K562 (cell line): ENCODE measurements around the gene PSMG3. TPM values are rescaled to one million over a fixed set of nuclear protein-coding genes. Genes with fewer than 3 reads are reported as not detected.
A peak's percentile ranks its signal among the peaks of the same experiment; 100 is the strongest.

ENCODE experiments used
- ATAC-seq: fragments of 200-7000 bp; cut with Tn5 transposase; 3 replicates; pipeline ENCODE4 v1.9.1; 2020; ENCODE audit warnings: moderate library complexity
- BruUV-seq: library from RNA; stranded (reverse); fragments of 400-500 nt; replicated peaks from 2 replicates; lab custom pipeline; 2021; lab: Mats Ljungman, UMichigan
- CTCF ChIA-PET: fragments of 300-600 bp; formaldehyde crosslinking; extraction: SDS; loops from one replicate; lab custom pipeline; 2021; ENCODE audit warnings: low intra/inter-chr PET ratio; lab: Yijun Ruan, JAX
- POLR2A ChIA-PET: fragments of 300-600, 350-650 bp; sonication (Branson Sonifier 250); formaldehyde crosslinking; extraction: SDS; loops from one replicate; lab custom pipeline; 2021; ENCODE audit warnings: antibody characterized with exemption, inconsistent platforms; lab: Yijun Ruan, JAX
- DNase-seq, 4 experiments: peaks; one replicate each; pipeline versions ENCODE4 v3.0.0 to v3.0.0-alpha.2; 2011 to 2018; ENCODE audit warnings: low spot score in 3 of 4, mixed read lengths in 3 of 4; ENCODE audit errors: extremely low read depth in 1 of 4
- FAIRE-seq: peaks from 2 replicates; lab custom pipeline; 2011; peaks lifted over from hg19 to GRCh38; lab: Jason Lieb, UNC
- H2AFZ ChIP-seq: 2 replicates; pipeline ENCODE4 v1.6.0; 2011; ENCODE audit warnings: low read depth, low read length, control low read depth, inconsistent platforms
- H3K27ac ChIP-seq: fragments of 200-600 bp; 3 replicates; pipeline ENCODE4 v1.8.0; 2011; ENCODE audit warnings: low read depth, mild to moderate bottlenecking, control low read depth, inconsistent platforms, low read length, moderate library complexity, mixed read lengths; ENCODE audit errors: extremely low read depth
- H3K27me3 ChIP-seq, 2 experiments: fragments of 300-600 bp in 1 of 2; 2 replicates in 1 of 2; 3 replicates in 1 of 2; pipeline versions ENCODE4 v1.6.0 to v1.8.0; 2011; ENCODE audit warnings: inconsistent platforms in 2 of 2, low read length in 2 of 2, mild to moderate bottlenecking in 1 of 2, mixed read lengths in 1 of 2, moderate library complexity in 1 of 2; ENCODE audit not compliant: control insufficient read depth in 2 of 2, insufficient read depth in 2 of 2
- H3K36me3 ChIP-seq: fragments of 300-600 bp; 3 replicates; pipeline ENCODE4 v1.8.0; 2011; ENCODE audit warnings: mild to moderate bottlenecking, low read length, inconsistent platforms; ENCODE audit not compliant: control insufficient read depth, insufficient read depth
- H3K4me1 ChIP-seq, 2 experiments: fragments of 200-600 bp in 1 of 2; replicated peaks in 1 of 2; 2 replicates in 1 of 2; 3 replicates in 1 of 2; pipeline versions ENCODE4 v1.5.1 to v1.8.0; 2011; ENCODE audit warnings: inconsistent platforms in 2 of 2, low read length in 2 of 2, mild to moderate bottlenecking in 1 of 2, mixed read lengths in 1 of 2, moderate library complexity in 1 of 2; ENCODE audit not compliant: control insufficient read depth in 2 of 2, insufficient read depth in 2 of 2
- H3K4me2 ChIP-seq: 2 replicates; pipeline ENCODE4 v1.6.1; 2011; ENCODE audit warnings: low read length, control low read depth, inconsistent platforms, mixed read lengths; ENCODE audit not compliant: insufficient read depth
- H3K4me3 ChIP-seq: fragments of 200-600 bp; sonication (generic), shearing (Covaris generic); 2 replicates; pipeline ENCODE4 v1.5.1; 2016; ENCODE audit warnings: control low read depth, inconsistent platforms
- H3K79me2 ChIP-seq: fragments of 200-600 bp; 3 replicates; pipeline ENCODE4 v1.8.0; 2011; ENCODE audit warnings: low read length, inconsistent platforms; ENCODE audit not compliant: control insufficient read depth, insufficient read depth
- H3K9ac ChIP-seq, 2 experiments: 2 replicates each; pipeline versions ENCODE4 v1.6.0 to v1.6.1; 2011; ENCODE audit warnings: low read depth in 2 of 2, low read length in 2 of 2, control low read depth in 1 of 2, inconsistent platforms in 1 of 2, mild to moderate bottlenecking in 1 of 2, mixed read lengths in 1 of 2; ENCODE audit not compliant: insufficient read depth in 1 of 2
- H3K9me1 ChIP-seq: one replicate; pipeline ENCODE4 v1.6.0; 2011; ENCODE audit warnings: inconsistent platforms, mild to moderate bottlenecking, low read length, moderate library complexity; ENCODE audit not compliant: control insufficient read depth, insufficient read depth
- H3K9me3 ChIP-seq: replicated peaks from 2 replicates; pipeline ENCODE4 v1.5.1; 2011; ENCODE audit warnings: low read depth, low read length, inconsistent platforms; ENCODE audit not compliant: control insufficient read depth, insufficient read depth
- H4K20me1 ChIP-seq: replicated peaks from 2 replicates; pipeline ENCODE4 v1.6.1; 2011; ENCODE audit warnings: low read length, inconsistent platforms, mixed read lengths; ENCODE audit not compliant: control insufficient read depth, insufficient read depth
- BHLHE40 ChIP-seq: IDR thresholded peaks from 2 replicates; pipeline ENCODE4 v1.6.1; 2011; ENCODE audit warnings: low read length, improper control_type of control experiment
- BRD9 ChIP-seq: fragments of 450-650 bp; IDR thresholded peaks from 2 replicates; pipeline ENCODE4 v1.6.1; 2018; ENCODE audit warnings: low read depth; ENCODE audit not compliant: partially characterized antibody
- CREBBP ChIP-seq: IDR thresholded peaks from one replicate; pipeline ENCODE4 v1.6.1; 2012; ENCODE audit warnings: low read depth, mild to moderate bottlenecking, control low read depth, inconsistent platforms, low read length
- FOXP1 ChIP-seq: sonication (generic); formaldehyde crosslinking; IDR thresholded peaks from 2 replicates; pipeline ENCODE4 v1.8.0; 2022; ENCODE audit warnings: mild to moderate bottlenecking, missing genetic modification reagents
- ZC3H11A ChIP-seq: IDR thresholded peaks from 2 replicates; pipeline ENCODE4 v1.6.1; 2012; ENCODE audit warnings: low read depth, low read length, improper control_type of control experiment
- ZC3H4 ChIP-seq: sonication (generic); formaldehyde crosslinking; IDR thresholded peaks from 2 replicates; pipeline ENCODE4 v1.9.0; 2021; ENCODE audit warnings: missing genetic modification reagents, borderline replicate concordance
- ZNF277 ChIP-seq: fragments of 250-450 bp; sonication (Bioruptor Pico); IDR thresholded peaks from 2 replicates; pipeline ENCODE4 v1.8.0; 2022; ENCODE audit warnings: inconsistent platforms, mild to moderate bottlenecking, moderate library complexity, borderline replicate concordance
- ZNF407 ChIP-seq: fragments of 450-650 bp; IDR thresholded peaks from 2 replicates; pipeline ENCODE4 v1.6.1; 2016; ENCODE audit warnings: low read depth
- ZNF592 ChIP-seq: fragments of 450-650 bp; IDR thresholded peaks from 2 replicates; pipeline ENCODE4 v1.6.1; 2017; ENCODE audit warnings: antibody characterized with exemption, mild to moderate bottlenecking
- WGBS: fragments of 100-300 bp; shearing (Covaris generic); methylation state at CpG from one replicate; pipeline ENCODE4 v1.1.6; 2016; ENCODE audit warnings: low coverage, mixed read lengths; ENCODE audit not compliant: insufficient coverage; ENCODE audit errors: missing lambda C conversion rate; 5-methylcytosine and 5-hydroxymethylcytosine counted together
- in situ Hi-C: fragments of 300-500 bp; cut with MboI; formaldehyde crosslinking; loops from 4 replicates; pipeline ENCODE4 v1.15.0; 2018; ENCODE audit warnings: inconsistent platforms, mixed read lengths
- intact Hi-C: fragments of 100-400 bp; cut with micrococcal nuclease; formaldehyde crosslinking; loops from 2 replicates; pipeline ENCODE4 v1.14.2; 2022
- polyA plus RNA-seq, 8 experiments: library from polyadenylated mRNA; depleted of rRNA in 4 of 8; stranded (reverse) in 5 of 8; unstranded in 3 of 8; fragments of >200 nt; fragmentation: Nextera tagmentation in 2 of 8; fragmentation: Illumina TruSeq in 1 of 8; extraction: Ambion mirVana in 2 of 8; extraction: Trizol in 1 of 8; gene quantifications; 2 replicates each; pipeline versions ENCODE4 v1.2.1 to v1.2.3, GENCODE V29; 2011 to 2014; ENCODE audit warnings: inconsistent platforms in 1 of 8, missing spikeins in 1 of 8
- total RNA-seq, 7 experiments: library from RNA; depleted of rRNA in 6 of 7; stranded (reverse); fragments of >200 nt in 6 of 7; fragmentation: Illumina TruSeq in 2 of 7; extraction: Trizol in 2 of 7; gene quantifications; 2 replicates each; pipeline versions ENCODE4 v1.2.1 to v1.2.3, GENCODE V29; 2011 to 2021; ENCODE audit warnings: low replicate concordance in 1 of 7

The PSMG3 gene
- total and polyA plus RNA-seq, 9 of the 15 experiments (the other 6 are each of a cell fraction or from before 2014, with no cell fraction given): 34.8 to 122 (median 80.1) TPM

- CTCF ChIA-PET: no interaction called here
- TF ChIP-seq BHLHE40 (no peak), ZNF592 (no peak), ZC3H11A (no peak), BRD9 (peak; percentile 98), ZNF407 (no peak), ZNF277 (CRISPR knock-in tag) (no peak), ZC3H4 (CRISPR knock-in tag) (no peak), CREBBP (no peak), FOXP1 (CRISPR knock-in tag) (no peak)
Measured at GRCh38 chr7:1587738-1588137, 17.9 kb upstream of the PSMG3 start.

More at GRCh38 chr7:1587738-1588137, 17.9 kb upstream of the PSMG3 start:
- WGBS: 0% methylated on average over 9 of the region's 12 CpGs
- Histone ChIP-seq H3K27ac (no peak overlapping the region), H3K9me1 (no peaks in the 10 kb centered on the region), H3K79me2 (no peaks in the 10 kb centered on the region), H3K9ac (no peak overlapping the region), H3K4me1 (peaks cover 0 to 35% of the 10 kb centered on the region in 2 experiments; a peak in 2 of 5 replicates), H3K4me2 (no peak overlapping the region), H4K20me1 (peaks cover 12% of the 10 kb centered on the region; the same call in 1 of the 2 replicates), H3K27me3 (peaks cover 77 to 92% of the 10 kb centered on the region in 2 experiments), H3K9me3 (no peaks in the 10 kb centered on the region), H3K36me3 (no peaks in the 10 kb centered on the region), H3K4me3 (no peak overlapping the region), H2AFZ (no peak overlapping the region)
- intact Hi-C loops (no loop called here), in situ Hi-C loops (loop anchor here (10.0 kb wide), 1 partner anchor 617 kb away; no protein-coding TSS in a partner anchor)
- no peak for DNase-seq
- ATAC-seq: no peak
- FAIRE-seq: no peak
- POLR2A ChIA-PET: interaction anchor here (0.5 kb wide), 1 partner anchor 305 kb away, joined by 3 read pairs; no protein-coding TSS in a partner anchor
- BruUV-seq: no TSS peak
